VCaP (cell line): Measurements from ENCODE around the gene SNX3.

Experiments
- H3K27ac ChIP-seq: fragments of 450-650 bp; 2 replicates; pipeline ENCODE4 v1.5.1; 2017
- CTCF ChIP-seq: fragments of 450-650 bp; conservative IDR thresholded peaks from 2 replicates; pipeline ENCODE4 v1.5.1; 2017; ENCODE audit warnings: mild to moderate bottlenecking, moderate library complexity

SNX3 gene

GRCh38 chr6:108200631-108201030 lies 60.2 kb downstream of the SNX3 start:
- no peak overlapping the region for H3K27ac ChIP-seq
- TF ChIP-seq CTCF = no peak

DNA sequence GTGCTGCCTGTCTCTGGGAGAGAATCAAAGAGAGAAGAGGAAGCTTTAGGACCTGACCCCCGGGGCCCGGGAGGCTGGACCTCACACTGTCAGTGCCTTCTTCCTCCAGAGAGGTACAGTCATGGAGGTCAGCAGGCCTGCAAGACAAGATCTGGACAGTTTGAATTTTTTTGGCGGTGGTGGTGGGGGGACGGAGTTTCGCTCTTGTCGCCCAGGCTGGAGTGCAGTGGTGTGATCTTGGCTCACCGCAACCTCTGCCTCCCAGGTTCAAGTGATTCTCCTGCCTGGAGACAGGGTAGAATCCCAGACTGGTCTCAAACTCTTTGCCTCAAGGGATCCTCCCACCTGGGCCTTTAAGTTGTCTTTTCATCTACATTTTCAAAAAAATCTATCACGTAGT lies 60.7 kb downstream of the SNX3 start:
- no peak for TF ChIP-seq CTCF
- no peak overlapping the region for H3K27ac ChIP-seq

DNA sequence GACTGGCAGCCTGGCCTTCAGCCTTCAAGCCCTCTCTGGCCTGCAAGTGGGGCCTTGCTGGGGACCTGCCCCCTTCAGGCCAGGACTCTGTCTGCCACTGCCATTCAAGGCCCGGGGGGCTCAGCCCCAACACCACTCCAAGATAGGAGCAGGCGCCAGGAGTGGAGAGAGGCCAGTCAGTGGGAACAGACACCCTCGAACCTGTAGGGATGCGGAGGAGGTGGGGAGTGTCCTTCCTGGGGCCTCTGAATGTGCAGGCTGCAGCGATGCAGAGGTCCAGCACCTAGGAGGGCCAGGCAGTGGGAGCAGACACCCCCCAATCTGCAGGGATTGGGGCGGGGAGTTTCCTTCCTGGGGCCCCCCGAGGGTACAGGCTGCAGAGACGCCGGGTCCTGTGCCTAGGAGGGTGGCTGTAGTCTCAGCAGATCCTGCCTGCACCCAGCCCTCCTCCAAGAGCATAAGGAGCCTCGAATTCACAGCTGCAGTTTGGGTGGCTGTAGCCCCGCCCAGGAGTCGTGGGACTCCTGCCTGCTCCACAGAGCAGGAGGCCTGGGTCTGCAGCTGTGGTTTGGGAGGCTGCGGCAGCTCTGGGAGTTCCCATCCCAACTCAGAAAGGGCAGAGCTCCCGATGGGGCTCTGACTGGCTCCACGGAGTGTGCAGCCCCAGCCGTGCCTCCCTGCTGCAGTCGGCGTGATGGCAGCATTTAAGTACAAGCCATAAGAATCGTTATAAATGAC lies 61.9 kb downstream of the SNX3 start:
- no peak overlapping the region for H3K27ac ChIP-seq
- no peak for TF ChIP-seq CTCF

DNA sequence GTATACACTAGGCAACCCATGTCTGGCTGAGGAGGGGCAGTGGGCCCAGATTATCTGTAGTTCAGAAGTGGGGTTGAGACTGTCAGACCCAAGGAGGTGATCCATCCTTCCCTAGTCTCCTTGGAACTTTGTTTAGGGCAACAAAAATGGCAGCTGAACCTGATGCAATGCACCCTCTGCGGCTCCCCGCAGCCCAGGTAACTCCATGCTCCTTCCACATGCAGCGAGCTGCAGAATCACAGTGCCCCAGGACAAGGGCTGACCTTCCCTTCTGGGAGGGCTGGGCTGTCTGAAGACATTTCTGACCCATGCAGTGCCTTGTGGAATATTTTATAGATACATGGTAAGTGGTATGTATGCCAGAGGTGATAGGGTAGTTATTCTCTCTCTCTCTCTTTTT lies 65.6 kb downstream of the SNX3 start:
- no peak overlapping the region for H3K27ac ChIP-seq
- TF ChIP-seq CTCF = no peak

GRCh38 chr6:108194503-108194902 lies 66.3 kb downstream of the SNX3 start:
- H3K27ac ChIP-seq = no peak overlapping the region
- no peak for TF ChIP-seq CTCF

- TF ChIP-seq CTCF = no peak
- no peak overlapping the region for H3K27ac ChIP-seq
Measured at GRCh38 chr6:108193835-108194234, 67.0 kb downstream of the SNX3 start.

GRCh38 chr6:108193131-108193530 lies 67.7 kb downstream of the SNX3 start:
- no peak for TF ChIP-seq CTCF
- no peak overlapping the region for H3K27ac ChIP-seq
